Measurements from ENCODE around the gene PTPN11. TPM values are rescaled to one million over a fixed set of nuclear protein-coding genes. Genes with fewer than 3 reads are reported as not detected.

The PTPN11 gene
- total and polyA plus RNA-seq, 2 of the 8 experiments (the other 6 are each of a cell fraction or from before 2014, with no cell fraction given), result 28.3 to 133 TPM

- Histone ChIP-seq H2AK5ac (ENCODE audit: low read depth, low read length) (no peak overlapping the region), H2BK12ac (ENCODE audit: low read depth, low read length) (no peak overlapping the region), H3K14ac (ENCODE audit: insufficient read length) (no peak overlapping the region), H3K9ac (replicated peaks in 1 of 4; ENCODE audit: extremely low read depth in 1 of 4, low read depth in 3 of 4, low read length in 3 of 4) (no peak overlapping the region), H2BK120ac (replicated peaks; ENCODE audit: low read depth, low read length) (no peak overlapping the region), H3K36me3 (ENCODE audit: control insufficient read depth in 2 of 4, insufficient read depth in 4 of 4, low read length in 3 of 4) (peaks cover 2 to 33% (median 14%) of the 10 kb centered on the region in 4 experiments; a peak in 4 of 8 replicates), H3K4ac (replicated peaks; ENCODE audit: insufficient read length, low read depth, low read length) (no peak overlapping the region), H3K79me2 (ENCODE audit: control insufficient read depth in 1 of 2, insufficient read depth in 2 of 2, low read length in 2 of 2) (peaks cover 0 to 8% of the 10 kb centered on the region in 2 experiments; a peak in 2 of 4 replicates), H3K23me2 (ENCODE audit: low read depth, low read length) (no peaks in the 10 kb centered on the region), H3K23ac (ENCODE audit: insufficient read length) (no peak overlapping the region), H3K56ac (replicated peaks; ENCODE audit: insufficient read length, low read depth, low read length) (no peak overlapping the region), H2AFZ (ENCODE audit: low read length) (no peak overlapping the region), H4K8ac (ENCODE audit: extremely low read depth, insufficient read depth, low read length) (no peak overlapping the region), H3K4me3 (ENCODE audit: extremely low read depth in 1 of 4, insufficient read depth in 2 of 4, low read depth in 3 of 4, low read length in 4 of 4) (no peak overlapping the region), H3K4me1 (replicated peaks in 1 of 4; ENCODE audit: control insufficient read depth in 3 of 4, insufficient read depth in 4 of 4, low read length in 3 of 4) (no peaks in the 10 kb centered on the region), H2BK20ac (ENCODE audit: low read length) (no peak overlapping the region), H3K4me2 (ENCODE audit: insufficient read depth in 1 of 2, low read depth in 2 of 2, low read length in 2 of 2) (no peak overlapping the region), H3K18ac (ENCODE audit: extremely low read depth, low read length) (no peak overlapping the region), H3K27me3 (replicated peaks in 1 of 4; ENCODE audit: control insufficient read depth in 3 of 4, extremely low read depth in 1 of 4, insufficient read depth in 3 of 4, low read length in 3 of 4) (no peaks in the 10 kb centered on the region), H3K79me1 (ENCODE audit: low read depth, low read length) (no peaks in the 10 kb centered on the region; the same call in 1 of the 2 replicates), H4K20me1 (replicated peaks in 1 of 2; ENCODE audit: control insufficient read depth in 1 of 2, insufficient read depth in 2 of 2, low read length in 2 of 2) (peaks cover 0 to 2% of the 10 kb centered on the region in 2 experiments), H4K5ac (ENCODE audit: insufficient read length, low read depth, low read length) (no peak overlapping the region), H2BK5ac (ENCODE audit: low read depth, low read length) (no peak overlapping the region), H2BK15ac (ENCODE audit: low read length) (no peak overlapping the region), H3K27ac (ENCODE audit: low read depth, low read length) (no peak overlapping the region), H4K91ac (replicated peaks; ENCODE audit: insufficient read length, low read length) (no peak overlapping the region), H3K9me3 (ENCODE audit: insufficient read depth in 2 of 2, low read depth in 1 of 2, low read length in 1 of 2) (no peaks in the 10 kb centered on the region)
- FAIRE-seq (no peak), DNase-seq (ENCODE audit: low read depth in 1 of 2, low spot score in 2 of 2) (no peak)
- POLR2A ChIA-PET (ENCODE audit: partially characterized antibody), result no interaction called here
- WGBS, 2 experiments (ENCODE audit: extremely low coverage in 1 of 2, insufficient coverage in 1 of 2, insufficient read length in 1 of 2, insufficient replicate concordance in 2 of 2, low coverage in 1 of 2, low lambda C conversion rate in 2 of 2, missing lambda C conversion rate in 1 of 2), result 92% methylated on average over 3 of the region's 3 CpGs; no CpG with 5 or more reads in 1 of the 2 experiments
- CTCF ChIA-PET (ENCODE audit: partially characterized antibody), result no interaction called here
- TF ChIP-seq TBP (IDR thresholded peaks at IDR 0.05; ENCODE audit: low read depth, low read length) (no peak), MAFK (IDR thresholded peaks at IDR 0.05; ENCODE audit: low read depth, low read length) (no peak), RBBP5 (IDR thresholded peaks at IDR 0.05; ENCODE audit: borderline replicate concordance, low read depth, low read length) (no peak), POU5F1 (IDR thresholded peaks at IDR 0.05; ENCODE audit: low read depth, low read length) (no peak), EP300 (IDR thresholded peaks at IDR 0.05; ENCODE audit: borderline replicate concordance in 1 of 2, low read depth in 2 of 2, low read length in 2 of 2) (no peak), RAD21 (IDR thresholded peaks at IDR 0.05 in 1 of 2, conservative IDR thresholded peaks at IDR 0.05 in 1 of 2; ENCODE audit: low read depth in 2 of 2, low read length in 2 of 2) (no peak), JUN (IDR thresholded peaks at IDR 0.05; ENCODE audit: low read depth, low read length) (no peak), CTBP2 (IDR thresholded peaks at IDR 0.05; ENCODE audit: borderline replicate concordance, insufficient read depth, insufficient read length, low read length) (no peak), TEAD4 (IDR thresholded peaks at IDR 0.05; ENCODE audit: low read depth, low read length) (no peak), GABPA (IDR thresholded peaks at IDR 0.05; ENCODE audit: borderline replicate concordance, insufficient read depth, low read length) (no peak), CBX5 (IDR thresholded peaks at IDR 0.05; ENCODE audit: low read depth, low read length) (no peak)
Measured at GRCh38 chr12:112447106-112447505, 28.4 kb downstream of the PTPN11 start.
